ENCODE data around the gene EDC3.

- no peak for TF ChIP-seq POLR2AphosphoS5 (IDR thresholded peaks at IDR 0.05)
- TF ChIP-seq POLR2A (IDR thresholded peaks at IDR 0.05): no peak
- TF ChIP-seq CTCF (IDR thresholded peaks at IDR 0.05): no peak
- TF ChIP-seq EP300 (IDR thresholded peaks at IDR 0.05): no peak
Observed at GRCh38 chr15:74621936-74622335, 73.9 kb downstream of the EDC3 start.
